ENCODE data around the gene HOXB6.

Gene HOXB6

GRCh38 chr17:48603959-48604769, 622 bp downstream of the HOXB6 start:
- H3K36me3 ChIP-seq (ENCODE audit: control insufficient read depth in 2 of 2, insufficient read depth in 1 of 2, low read length in 2 of 2), result peaks cover 7 to 15% of the 10 kb centered on the region in 2 experiments
- POLR2A ChIA-PET, result interaction anchor here (0.6 to 1.2 kb wide), 6 partner anchors 12 to 968 kb away, joined by 3 to 8 read pairs (median 5); no protein-coding TSS in a partner anchor
- peaks cover 41% of the 10 kb centered on the region for H3K4me1 ChIP-seq (ENCODE audit: control insufficient read depth, insufficient read depth, low read length)
- H3K4me3 ChIP-seq (ENCODE audit: low read depth, low read length), result peak overlapping the region; percentile 57
- CTCF ChIA-PET, result interaction anchor here (0.6 to 0.9 kb wide), 6 partner anchors 22 to 1913 kb away, joined by 3 to 5 read pairs (median 4); no protein-coding TSS in a partner anchor
- H3K9me3 ChIP-seq (ENCODE audit: control insufficient read depth, insufficient read depth, low read depth, low read length), result no peaks in the 10 kb centered on the region
- peak overlapping the region; percentile 86 for H3K27ac ChIP-seq (ENCODE audit: extremely low read depth, low read depth, low read length)
- TF ChIP-seq ZNF394 (tag by site-specific recombination; IDR thresholded peaks at IDR 0.05; ENCODE audit: borderline replicate concordance) (peak; percentile 38; the same call in 1 of the 2 replicates), ZNF626 (tag by site-specific recombination; IDR thresholded peaks at IDR 0.05) (no peak), ZNF837 (tag by site-specific recombination; IDR thresholded peaks at IDR 0.05) (no peak), ZNF404 (tag by site-specific recombination; IDR thresholded peaks at IDR 0.05) (no peak), ZNF274 (IDR thresholded peaks at IDR 0.05; ENCODE audit: low read length) (no peak), ZNF274 (tag by site-specific recombination; IDR thresholded peaks at IDR 0.05; ENCODE audit: borderline replicate concordance) (no peak), ZNF692 (tag by site-specific recombination; IDR thresholded peaks at IDR 0.05) (no peak), TRIM28 (IDR thresholded peaks at IDR 0.05; ENCODE audit: borderline replicate concordance, low read length) (no peak), ZNF529 (tag by site-specific recombination; IDR thresholded peaks at IDR 0.05; ENCODE audit: insufficient replicate concordance) (no peak), ZNF140 (tag by site-specific recombination; IDR thresholded peaks at IDR 0.05) (no peak), ZNF830 (tag by site-specific recombination; IDR thresholded peaks at IDR 0.05; ENCODE audit: low read depth) (no peak), ZNF501 (tag by site-specific recombination; IDR thresholded peaks at IDR 0.05) (peak; percentile 26; the same call in 1 of the 2 replicates), ZNF398 (tag by site-specific recombination; IDR thresholded peaks at IDR 0.05) (peak; percentile 82), ZNF701 (tag by site-specific recombination; IDR thresholded peaks at IDR 0.05) (no peak), ZNF768 (tag by site-specific recombination; IDR thresholded peaks at IDR 0.05) (no peak), ZNF10 (tag by site-specific recombination; IDR thresholded peaks at IDR 0.05) (0 out of 2 replicates have a peak, but pooled peaks have one; percentile 13), ZNF211 (tag by site-specific recombination; IDR thresholded peaks at IDR 0.05; ENCODE audit: low read depth) (no peak), SETDB1 (IDR thresholded peaks at IDR 0.05; ENCODE audit: insufficient read length, low read length) (no peak), ZNF138 (tag by site-specific recombination; IDR thresholded peaks at IDR 0.05; ENCODE audit: borderline replicate concordance) (no peak), GFI1B (tag by site-specific recombination; IDR thresholded peaks at IDR 0.05) (no peak), KLF17 (tag by site-specific recombination; IDR thresholded peaks at IDR 0.05) (peak; percentile 23; the same call in 1 of the 2 replicates), HOXD13 (CRISPR knock-in tag; IDR thresholded peaks at IDR 0.05; ENCODE audit: borderline replicate concordance) (no peak), ZBTB1 (tag by site-specific recombination; IDR thresholded peaks at IDR 0.05) (no peak)
- TF ChIP-seq, protein P1, sequence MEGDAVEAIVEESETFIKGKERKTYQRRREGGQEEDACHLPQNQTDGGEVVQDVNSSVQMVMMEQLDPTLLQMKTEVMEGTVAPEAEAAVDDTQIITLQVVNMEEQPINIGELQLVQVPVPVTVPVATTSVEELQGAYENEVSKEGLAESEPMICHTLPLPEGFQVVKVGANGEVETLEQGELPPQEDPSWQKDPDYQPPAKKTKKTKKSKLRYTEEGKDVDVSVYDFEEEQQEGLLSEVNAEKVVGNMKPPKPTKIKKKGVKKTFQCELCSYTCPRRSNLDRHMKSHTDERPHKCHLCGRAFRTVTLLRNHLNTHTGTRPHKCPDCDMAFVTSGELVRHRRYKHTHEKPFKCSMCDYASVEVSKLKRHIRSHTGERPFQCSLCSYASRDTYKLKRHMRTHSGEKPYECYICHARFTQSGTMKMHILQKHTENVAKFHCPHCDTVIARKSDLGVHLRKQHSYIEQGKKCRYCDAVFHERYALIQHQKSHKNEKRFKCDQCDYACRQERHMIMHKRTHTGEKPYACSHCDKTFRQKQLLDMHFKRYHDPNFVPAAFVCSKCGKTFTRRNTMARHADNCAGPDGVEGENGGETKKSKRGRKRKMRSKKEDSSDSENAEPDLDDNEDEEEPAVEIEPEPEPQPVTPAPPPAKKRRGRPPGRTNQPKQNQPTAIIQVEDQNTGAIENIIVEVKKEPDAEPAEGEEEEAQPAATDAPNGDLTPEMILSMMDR (tag by site-specific recombination; IDR thresholded peaks at IDR 0.05), result 0 out of 2 replicates have a peak, but pooled peaks have one; percentile 9
- TF ChIP-seq, protein P2, sequence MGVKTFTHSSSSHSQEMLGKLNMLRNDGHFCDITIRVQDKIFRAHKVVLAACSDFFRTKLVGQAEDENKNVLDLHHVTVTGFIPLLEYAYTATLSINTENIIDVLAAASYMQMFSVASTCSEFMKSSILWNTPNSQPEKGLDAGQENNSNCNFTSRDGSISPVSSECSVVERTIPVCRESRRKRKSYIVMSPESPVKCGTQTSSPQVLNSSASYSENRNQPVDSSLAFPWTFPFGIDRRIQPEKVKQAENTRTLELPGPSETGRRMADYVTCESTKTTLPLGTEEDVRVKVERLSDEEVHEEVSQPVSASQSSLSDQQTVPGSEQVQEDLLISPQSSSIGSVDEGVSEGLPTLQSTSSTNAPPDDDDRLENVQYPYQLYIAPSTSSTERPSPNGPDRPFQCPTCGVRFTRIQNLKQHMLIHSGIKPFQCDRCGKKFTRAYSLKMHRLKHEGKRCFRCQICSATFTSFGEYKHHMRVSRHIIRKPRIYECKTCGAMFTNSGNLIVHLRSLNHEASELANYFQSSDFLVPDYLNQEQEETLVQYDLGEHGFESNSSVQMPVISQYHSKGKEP (tag by site-specific recombination; IDR thresholded peaks at IDR 0.05), result no peak
- TF ChIP-seq, protein P3, sequence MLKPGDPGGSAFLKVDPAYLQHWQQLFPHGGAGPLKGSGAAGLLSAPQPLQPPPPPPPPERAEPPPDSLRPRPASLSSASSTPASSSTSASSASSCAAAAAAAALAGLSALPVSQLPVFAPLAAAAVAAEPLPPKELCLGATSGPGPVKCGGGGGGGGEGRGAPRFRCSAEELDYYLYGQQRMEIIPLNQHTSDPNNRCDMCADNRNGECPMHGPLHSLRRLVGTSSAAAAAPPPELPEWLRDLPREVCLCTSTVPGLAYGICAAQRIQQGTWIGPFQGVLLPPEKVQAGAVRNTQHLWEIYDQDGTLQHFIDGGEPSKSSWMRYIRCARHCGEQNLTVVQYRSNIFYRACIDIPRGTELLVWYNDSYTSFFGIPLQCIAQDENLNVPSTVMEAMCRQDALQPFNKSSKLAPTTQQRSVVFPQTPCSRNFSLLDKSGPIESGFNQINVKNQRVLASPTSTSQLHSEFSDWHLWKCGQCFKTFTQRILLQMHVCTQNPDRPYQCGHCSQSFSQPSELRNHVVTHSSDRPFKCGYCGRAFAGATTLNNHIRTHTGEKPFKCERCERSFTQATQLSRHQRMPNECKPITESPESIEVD (tag by site-specific recombination; IDR thresholded peaks at IDR 0.05), result no peak
- TF ChIP-seq, protein P4, sequence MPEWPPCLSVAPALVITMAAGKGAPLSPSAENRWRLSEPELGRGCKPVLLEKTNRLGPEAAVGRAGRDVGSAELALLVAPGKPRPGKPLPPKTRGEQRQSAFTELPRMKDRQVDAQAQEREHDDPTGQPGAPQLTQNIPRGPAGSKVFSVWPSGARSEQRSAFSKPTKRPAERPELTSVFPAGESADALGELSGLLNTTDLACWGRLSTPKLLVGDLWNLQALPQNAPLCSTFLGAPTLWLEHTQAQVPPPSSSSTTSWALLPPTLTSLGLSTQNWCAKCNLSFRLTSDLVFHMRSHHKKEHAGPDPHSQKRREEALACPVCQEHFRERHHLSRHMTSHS (tag by site-specific recombination; IDR thresholded peaks at IDR 0.05), result no peak
